Stimulated activated CD4-positive, alpha-beta T cell treated with anti-CD3 and anti-CD28 coated beads, Interleukin-1b, Interleukin-23, amount 100 ng/mL, for 48 hours (primary cell): ENCODE data around the gene TEX19.
"Not testable (repeated sequence)": the region's sequence is repeated elsewhere in the genome, so short reads cannot be mapped to it uniquely, and the experiment has no call there.

Experiments used
- DNase-seq: peaks from one replicate; pipeline ENCODE4 v3.0.0-alpha.2; 2020

The TEX19 gene

DNA sequence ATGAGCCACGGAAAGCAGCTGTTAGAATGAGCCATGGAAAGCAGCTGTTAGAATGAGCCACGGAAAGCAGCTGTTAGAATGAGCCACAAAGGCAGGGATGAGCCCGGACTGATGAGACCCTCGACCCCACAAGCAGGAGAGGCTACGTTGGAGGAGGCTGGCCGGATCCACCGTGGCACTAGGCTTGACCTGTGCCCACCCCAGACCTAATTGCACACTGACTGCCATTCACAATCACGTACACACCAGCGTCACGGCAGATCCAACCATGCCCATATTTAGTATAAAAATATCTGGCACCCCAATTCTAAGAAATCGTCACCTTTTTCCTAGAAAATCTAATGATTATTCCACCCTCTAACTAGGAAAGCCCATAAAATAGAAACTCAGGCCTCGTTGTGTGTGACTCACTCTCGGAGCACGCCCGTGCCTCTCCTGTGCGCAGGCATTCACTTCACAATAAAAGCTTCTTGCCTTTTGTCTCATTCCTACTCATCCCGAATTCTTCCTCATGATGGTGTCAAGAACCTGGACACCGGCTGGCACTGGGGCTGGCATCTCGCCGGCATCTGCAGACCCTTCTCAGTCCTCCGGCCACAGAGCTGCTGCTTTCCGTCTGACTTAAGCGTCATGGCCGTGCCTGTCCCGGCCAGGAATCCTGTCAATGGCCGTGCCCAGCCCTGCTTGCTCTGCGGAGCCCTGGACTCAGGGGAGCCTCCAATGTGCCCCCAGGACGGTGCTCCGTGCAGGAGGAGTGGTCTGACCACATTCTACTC, 20.0 kb upstream of the TEX19 start:
- no peak for DNase-seq

DNA sequence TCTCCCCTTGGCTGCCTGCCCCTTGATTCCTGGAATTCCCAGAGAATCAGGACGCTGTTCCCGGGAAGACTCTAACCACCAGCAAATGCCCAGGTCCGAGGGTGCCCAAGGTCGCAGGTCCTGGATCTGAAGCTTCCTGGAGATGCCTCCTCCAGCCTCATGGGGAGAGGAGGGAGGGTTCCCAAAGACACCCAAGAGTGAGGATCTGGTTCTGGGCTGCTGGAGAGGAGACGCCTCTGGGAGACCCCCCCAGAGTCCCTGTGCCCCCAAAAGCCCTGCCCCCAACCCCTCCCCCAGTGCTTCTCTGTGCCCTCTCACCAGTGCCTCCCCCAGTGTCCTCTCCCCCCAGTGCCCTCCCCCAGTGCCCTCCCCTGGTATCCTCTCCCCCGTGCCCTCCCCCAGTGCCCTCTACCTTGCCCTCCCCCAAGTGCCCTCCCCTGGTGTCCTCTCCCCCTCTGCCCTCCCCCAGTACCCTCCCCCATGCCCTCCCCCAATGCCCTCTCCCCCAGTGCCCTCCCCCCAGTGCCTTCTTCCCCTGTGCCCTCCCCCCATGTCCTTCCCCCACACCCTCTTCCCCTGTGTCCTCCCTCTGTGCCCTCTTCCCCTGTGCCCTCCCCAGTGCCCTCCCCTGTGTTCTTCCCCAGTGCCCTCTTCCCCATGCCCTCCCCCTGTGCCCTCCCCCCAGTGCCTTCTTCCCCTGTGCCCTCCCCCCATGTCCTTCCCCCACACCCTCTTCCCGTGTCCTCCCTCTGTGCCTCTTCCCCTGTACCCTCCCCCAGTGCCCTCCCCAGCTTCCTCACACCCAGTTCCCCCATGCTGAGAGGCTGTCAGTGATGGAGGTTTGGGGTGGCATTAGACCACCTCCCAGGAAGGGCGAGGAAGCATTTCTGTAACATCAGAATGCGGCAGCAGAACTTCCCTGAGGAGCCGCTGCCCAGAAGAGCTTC, 19.1 kb upstream of the TEX19 start:
- DNase-seq, result no peak

DNA sequence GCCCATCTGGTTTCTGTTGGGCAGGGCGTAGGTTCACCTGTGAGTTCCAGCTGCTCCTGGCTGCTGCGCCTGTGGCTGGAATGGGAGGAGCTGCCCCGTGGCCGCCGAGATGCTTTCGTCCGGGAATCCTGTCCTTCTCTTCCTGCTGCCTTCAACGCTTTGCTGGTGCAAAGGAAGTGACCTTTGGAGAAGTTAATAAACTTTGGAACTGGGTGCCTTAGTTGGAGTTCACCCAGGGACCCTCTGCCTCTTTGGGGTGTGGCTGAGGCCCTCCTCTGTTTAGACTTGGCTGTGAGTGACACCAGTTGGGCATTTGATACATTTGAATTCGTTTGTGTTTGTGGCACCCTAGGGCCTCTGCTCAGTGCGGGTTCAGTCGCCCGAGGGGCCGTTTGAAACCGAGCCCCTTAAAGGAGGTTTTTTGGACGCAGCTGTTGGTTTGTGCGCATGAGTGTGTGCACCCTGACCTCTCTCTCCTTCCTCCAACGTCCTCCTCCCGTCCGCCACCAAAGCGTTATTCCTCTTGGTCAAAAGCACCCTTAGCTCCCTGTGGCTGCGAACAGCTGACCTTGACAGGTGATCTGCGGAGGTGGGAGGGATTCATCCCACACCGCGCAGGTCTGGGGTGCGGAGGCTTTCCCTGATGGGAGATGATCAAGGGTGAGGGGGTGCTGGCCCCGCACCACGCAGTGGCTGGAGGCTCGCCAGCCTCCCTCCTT, 16.5 kb upstream of the TEX19 start:
- DNase-seq, result no peak

DNA sequence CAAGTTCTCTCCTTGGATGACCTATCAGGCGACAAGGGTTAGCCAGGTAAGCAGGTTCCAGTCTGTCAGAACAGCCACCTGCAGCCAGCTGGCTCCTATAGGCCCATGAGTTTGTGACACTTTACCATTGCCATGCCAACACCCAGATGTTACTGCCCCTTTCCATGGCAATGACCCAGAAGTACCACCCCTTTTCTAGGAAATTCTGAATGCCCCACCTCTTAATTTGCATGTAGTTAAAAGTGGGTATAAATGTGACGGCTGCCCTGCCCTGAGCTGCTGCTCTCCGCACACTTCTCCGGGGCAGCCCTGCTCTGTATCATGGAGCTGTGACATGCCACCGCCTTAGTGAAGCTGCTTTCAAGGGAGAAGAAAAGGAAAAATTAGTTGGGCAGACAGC, 15.5 kb upstream of the TEX19 start:
- DNase-seq, result no peak

DNA sequence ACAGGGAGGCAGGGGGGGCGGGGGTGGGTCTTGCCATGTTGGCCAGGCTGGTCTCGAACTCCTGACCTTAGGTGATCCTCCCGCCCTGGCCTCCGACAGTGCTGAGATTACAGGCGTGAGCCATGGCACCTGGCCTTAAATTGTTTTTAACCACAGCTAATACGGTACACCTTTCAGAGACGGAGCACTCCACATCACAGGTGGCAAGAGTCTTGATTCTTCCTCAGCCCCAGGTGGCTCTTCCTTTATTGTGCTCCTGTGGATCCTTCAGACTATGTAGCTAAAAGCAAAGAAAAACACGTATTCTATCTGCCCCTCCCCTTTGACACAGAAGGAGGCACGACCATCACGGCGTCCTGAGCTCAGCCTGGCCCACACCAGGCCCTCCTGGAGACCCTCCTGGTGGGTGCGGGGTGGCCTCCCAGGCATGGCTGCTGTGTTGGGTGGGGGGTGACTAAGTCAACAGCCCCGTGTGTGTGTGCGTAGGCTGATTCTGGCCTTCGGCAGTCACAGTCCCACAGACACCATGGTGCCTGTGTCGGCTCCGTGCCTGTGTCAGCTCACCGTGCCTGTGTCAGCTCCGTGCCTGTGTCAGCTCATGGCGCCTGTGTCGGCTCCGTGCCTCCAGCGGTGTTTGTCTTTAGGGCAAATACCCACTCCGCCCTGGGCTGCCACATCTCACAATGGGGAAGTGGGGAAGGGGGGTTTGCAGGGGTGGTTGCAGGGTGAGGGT, 14.7 kb upstream of the TEX19 start:
- DNase-seq, result no peak

DNA sequence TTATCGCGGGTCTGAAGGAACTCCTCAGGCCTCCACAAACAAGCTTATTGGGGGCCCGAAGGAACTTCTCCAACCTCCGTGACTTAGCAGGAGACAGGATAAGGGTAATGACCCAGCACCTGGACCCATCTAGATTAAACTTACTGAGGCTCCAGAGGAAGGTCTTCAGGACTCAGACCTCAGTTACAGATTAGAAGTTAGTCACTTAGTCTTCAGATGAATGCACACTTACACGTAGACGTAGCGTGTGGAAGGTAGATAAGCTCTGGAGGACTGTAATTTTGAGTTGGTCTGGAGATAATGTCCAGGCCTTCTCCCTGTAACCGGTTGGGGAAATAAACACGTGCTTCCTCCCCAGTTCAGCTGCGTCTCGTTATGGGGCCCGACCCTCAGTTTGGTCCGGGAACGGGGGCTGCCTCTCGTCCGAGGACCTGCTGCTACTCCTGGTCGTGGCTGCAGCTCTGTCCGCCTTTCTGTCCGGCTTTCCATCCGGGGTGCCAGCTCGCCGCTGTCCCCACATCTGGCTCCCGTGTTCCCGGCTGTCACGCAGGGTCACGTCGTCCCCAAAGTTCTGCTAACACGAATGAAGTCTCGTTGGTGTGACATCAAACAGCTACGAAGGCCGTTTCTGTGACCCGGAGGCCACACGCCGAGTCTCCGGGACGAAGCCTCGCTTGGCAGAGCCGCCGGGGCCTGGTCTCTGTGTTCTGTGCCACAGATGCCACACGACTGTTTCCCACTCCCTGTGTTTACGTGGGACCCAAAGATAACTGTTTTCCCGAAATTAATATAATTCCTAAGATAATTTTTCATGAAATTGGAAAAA, 13.7 kb upstream of the TEX19 start:
- DNase-seq, result no peak

DNA sequence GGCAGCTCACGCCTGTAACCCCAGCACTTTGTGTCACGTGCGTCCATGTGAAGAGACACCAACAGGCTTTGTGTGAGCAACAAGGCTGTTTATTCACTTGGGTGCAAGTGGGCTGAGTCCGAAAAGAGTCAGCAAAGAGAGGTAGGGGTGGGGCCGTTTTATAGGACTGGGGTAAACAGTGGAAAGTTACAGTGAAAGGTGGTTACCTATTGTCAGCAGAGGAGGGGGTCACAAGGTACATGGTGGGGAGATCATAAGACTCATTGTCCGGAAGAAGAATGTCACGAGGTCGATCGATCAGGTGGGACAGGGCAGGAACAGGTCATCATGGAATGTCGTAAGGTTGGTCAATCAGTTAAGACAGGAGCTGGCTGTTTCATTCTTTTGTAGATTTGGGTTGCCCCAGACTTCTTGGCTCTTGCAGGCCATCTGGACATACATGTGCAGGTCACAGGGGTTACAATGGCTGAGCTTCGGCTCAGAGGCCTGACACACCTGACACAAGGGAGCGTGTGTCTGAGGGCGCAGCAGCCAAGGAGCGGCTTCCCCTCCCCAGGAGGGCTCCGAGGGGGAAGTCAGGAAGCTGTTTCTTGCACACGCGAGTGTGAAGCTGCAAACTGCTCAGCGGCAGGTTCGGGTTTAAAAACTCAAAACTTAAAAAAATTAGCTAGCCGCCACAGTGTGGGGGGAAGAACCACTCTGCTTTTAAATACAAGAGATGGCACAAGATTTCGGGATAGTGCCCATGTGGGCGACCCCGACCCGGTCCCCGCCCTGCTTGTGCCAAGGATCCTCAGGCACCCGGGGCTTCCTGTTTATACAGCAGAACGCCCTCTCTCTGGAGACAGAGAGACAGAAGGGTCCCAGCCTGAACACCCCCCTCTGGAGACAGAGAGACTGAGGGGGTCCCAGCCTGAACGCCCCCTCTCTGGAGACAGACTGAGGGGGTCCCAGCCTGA, 12.4 kb upstream of the TEX19 start:
- no peak for DNase-seq

DNA sequence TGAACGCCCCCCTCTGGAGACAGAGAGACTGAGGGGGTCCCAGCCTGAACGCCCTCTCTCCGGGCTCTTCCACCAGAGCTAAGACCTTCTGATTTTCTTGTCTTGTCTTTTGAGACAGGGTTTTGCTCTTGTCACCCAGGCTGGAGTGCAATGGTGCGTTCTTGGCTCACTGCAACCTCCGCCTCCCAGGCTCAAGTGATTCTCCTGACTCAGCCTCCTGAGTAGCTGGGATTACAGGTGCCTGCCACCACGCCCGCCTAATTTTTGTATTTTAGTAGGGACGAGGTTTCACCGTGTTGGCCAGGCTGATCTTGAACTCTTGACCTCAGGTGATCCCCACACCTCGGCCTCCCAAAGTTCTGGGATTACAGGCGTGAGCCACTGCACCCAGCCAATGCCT, 11.1 kb upstream of the TEX19 start:
- not testable (repeated sequence) for DNase-seq

DNA sequence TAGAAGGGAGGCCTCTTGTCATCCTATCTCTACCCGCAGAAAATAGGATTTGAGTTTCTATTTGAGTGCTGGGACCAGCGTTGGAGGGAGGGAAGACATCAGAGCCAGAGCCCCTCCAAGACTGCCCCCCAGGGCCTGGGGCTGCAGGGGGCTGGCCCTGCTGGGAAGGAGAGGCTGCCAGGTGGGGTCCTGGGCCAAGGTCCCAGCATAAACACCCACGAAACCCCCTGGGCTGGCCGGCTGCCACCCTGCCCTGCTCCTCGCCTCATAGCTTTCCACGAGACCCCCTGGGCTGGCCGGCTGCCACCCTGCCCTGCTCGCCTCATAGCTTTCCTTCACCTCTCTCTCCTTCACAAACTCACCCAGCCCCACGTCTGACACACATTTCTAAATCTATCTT, 10.6 kb upstream of the TEX19 start:
- no peak for DNase-seq

DNA sequence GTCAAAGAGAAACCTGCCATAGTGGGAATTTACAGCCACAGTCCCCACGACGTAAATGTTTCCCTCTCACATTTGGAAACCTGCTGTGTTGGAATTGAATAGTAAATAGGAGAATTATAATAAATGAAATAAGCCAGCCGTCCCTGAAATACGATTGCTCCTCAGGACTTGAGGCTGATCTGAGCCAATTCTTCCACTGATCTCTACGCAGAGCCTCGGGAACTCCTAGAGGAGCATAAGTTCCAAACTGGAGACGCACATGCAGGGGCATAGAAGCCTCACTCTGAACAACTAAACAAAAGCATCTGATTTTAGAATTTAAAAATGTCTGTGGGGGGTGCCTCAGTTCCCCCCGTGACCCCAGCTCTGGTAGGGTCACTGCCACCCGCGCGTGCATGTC, 10.2 kb upstream of the TEX19 start:
- no peak for DNase-seq

DNA sequence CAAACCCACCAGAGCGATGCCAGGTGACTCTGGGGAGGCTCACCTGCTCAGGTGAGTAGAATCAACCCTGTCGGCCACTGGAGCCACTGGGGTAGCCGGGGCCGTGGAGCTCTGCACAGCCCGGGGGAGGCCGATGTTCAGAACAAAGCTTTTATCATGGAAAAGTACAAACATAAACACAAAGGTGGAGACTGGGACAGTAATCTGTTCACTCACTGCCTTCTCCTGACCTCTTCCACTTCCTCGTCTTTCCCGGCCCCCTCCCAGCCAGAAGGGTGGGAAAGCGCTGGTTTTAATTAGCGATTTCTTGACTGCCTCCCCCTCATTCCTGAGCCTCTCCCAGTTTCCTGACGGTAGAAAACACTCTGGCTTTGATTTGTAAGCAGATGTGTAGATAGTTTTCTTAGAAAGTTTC, 9.8 kb upstream of the TEX19 start:
- DNase-seq, result no peak

DNA sequence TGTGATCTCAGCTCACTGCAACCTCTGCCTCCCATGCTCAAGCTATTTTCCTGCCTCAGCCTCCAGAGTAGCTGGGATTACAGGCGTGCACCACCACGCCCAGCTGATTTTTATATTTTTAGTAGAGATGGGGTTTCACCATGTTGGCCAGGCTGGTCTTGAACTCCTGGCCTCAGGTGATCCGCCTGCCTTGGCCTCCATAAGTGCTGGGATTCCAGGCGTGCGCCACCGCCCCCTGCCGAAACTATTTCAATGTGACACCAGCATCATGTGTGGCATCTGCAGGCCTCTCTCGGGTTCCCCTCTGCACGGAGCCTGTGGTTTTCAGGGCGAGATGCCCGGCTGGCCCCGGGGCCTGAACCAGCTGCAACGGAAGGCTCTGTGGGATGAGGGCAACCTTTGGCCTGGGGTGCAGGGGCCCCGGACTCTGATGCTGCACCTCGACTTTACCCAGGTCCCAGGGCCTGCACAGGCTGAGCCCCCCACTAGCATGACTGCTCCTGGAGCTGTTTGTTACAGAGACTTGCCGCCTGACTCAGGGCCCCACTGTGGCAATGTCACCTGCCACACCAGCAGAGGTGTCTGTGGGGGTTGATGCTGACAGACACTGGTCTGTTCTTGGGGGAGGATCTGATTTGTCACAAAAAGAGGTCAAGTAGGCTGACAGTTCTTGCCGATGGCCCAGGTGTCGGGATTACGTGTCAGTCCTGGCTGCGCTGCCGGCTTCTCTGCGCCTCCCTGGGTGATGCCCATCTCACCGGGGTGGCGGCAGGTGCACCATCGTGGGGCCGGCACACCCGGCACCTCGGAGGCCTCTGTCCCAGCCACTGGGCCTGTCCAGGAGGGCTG, 8.6 kb upstream of the TEX19 start:
- DNase-seq, result peak; percentile 64

DNA sequence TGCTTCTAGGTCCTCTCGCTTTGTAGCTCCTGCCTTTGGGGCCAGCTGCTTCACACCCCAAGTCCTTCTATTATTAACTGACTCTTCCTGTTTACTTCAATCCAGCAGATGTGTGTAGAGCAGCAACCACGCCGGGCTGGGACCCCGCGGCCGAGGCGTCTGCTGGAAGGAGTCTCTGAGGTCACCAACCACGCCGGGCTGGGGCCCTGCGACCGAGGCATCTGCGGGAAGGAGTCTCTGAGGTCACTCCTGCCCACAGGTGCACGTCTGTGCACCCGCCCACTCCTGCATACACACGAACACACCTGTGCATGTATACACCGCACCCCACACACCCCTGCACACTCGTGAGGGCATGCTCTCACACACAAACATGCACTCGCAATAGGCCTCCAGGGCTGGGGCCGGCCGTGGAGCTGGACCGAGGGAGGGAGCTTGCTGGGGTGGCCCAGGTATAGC, 7.8 kb upstream of the TEX19 start:
- no peak for DNase-seq

DNA sequence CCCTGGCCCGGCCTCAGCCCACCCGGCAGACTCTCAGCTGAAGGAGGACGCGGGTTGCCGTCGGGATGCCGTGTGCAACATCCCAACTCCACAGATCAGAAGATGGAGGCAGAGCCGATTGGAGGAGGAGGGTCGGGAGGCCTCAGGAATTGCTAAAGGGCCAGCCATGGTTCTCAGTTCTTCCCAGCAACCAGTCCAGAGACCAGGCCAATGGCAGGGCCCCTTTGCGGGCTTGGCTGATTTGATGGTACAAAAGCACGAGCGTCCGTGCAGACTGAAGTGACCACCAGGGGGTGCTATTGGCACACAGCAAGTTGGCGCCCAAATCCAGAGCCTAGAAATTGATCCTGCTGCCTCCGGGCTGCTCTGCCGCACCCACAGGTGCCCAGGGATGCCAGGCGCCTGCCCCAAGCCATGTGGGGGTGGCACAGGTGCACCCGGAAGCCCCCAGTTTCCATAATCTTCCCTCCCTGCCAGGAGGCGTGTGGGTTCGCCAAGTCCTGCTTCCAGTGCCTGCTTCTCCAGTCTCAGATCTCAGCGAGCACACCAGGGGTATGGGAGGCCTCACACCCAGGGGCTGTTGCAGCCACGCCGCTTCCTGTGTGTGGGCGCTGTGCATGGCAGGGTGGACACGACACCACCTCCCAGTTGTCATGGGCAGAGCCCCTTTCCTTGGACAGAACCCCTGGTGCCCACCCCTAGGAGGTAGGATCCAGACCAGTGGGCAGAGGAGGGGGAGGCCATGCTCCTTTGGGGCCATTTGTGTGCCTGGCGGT, 7.1 kb upstream of the TEX19 start:
- peak; percentile 83 for DNase-seq

DNA sequence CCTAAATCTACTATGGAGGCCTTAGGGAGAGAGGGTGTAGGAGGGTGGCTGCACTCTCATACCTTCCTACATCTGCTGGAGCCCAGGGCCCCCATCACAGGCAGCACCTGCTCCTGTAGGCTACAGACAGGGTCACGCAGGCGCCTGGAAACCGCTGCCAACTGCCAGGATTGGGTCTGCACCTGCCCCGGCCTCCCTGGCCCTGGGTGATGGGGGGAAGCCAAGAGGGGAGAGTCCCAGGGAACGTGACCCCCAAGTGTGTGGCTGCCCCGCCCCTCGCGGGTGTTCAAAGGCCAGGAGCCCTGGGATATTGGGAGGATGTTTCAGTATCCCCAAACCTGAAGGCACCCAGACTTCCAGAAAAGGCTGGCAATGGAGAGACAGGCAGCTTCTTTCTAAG, 5.6 kb upstream of the TEX19 start:
- no peak for DNase-seq

DNA sequence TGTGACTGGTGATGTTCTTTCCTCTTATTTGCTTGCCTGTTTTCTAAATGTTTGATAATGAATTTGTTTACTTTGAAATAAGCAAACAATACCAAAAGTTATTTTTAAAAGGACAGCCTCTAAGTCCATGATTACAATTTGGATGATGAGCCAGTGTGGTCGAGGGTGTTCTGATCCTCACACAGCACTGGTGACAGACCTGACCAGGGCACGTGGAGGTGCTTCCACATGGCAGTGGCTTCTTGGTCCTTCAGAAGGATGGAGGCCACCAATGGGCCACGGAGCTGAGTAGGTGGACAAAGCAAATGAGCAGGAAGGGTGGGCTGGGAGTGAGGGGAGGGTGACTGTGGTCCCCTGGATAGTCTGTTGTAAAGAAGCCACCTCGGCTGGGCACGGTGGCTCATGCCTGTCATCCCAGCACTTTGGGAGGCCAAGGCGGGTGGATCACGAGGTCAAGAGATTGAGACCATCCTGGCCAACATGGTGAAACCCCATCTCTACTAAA, 4.2 kb upstream of the TEX19 start:
- DNase-seq, result no peak

DNA sequence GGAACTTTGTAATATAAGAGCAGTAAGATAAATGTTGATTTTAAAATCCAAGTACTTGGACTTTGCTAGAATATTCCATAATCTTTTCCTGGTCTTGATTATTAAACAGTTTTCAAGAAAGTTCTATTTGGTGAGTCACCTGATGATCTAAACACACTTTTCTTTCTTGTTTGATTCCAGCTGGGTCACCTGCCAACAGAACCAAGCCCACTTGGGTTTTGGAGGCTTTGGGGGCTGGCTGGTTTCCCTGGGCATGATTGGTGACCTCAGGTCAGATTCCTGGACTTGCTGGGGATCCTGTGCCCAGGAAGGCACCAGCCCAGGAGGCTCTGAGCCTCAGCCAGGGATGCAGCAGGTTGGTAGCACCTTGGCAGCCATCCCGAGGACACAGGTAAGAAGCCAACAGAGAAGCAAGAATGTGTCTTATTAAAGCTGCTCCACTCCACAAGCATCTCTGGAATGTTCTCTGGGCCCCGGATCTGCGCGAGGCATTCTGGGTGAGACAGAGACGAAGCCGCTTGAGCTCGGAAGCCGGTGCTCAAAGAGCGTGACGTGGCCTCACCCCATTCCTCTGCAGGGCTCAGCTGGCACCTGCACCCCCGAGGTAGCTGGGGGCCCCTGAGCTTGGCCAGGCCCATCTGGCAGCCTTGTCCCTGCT, 3.1 kb upstream of the TEX19 start:
- no peak for DNase-seq

DNA sequence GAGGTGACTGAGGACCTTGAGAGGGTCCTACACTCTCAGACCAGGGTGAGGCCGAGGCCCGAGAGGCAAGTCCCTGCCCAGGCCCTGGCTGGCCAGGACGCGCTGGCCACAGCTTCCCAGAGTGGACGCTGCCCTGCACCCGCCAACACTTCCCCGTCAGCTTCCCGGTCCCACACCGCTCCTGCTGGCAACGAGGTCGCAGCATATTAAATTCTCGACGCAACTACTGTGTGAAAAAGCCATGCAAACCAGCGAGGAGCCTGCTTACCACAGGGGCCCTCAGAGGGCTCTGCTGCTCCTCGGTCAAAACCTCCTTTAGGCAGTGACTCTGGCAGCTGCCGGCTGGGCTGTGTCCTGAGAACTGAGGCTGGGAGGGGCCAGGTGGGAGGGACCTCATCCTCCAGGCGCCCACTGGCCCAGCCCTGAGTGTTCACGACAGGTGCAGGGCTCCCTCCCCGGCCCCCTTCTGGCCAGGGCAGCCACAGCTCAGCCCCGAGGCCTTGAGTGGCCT, 2.1 kb upstream of the TEX19 start:
- no peak for DNase-seq
